Heart right ventricle (tissue), 16 donors: ENCODE results near the gene HNRNPR. TPM values are rescaled to one million over a fixed set of nuclear protein-coding genes. Genes with fewer than 3 reads are reported as not detected.

ENCODE experiments used
- ATAC-seq, 8 donors: fragments of 200-7000 bp; cut with Tn5 transposase; one replicate each; pipeline ENCODE4 v1.9.1; 2020; ENCODE audit warnings: mild to moderate bottlenecking in 8 of 8, moderate library complexity in 8 of 8, moderate number of reproducible peaks in 1 of 8
- DNase-seq, 2 donors: peaks; one replicate each; pipeline ENCODE4 v3.0.0-alpha.2; 2020
- H3K27ac ChIP-seq, 10 donors: fragments of 200-600 bp; sonication (generic) in 2 of 10; one replicate each; pipeline versions ENCODE4 v1.5.0 to v1.8.0; 2020 to 2022; ENCODE audit warnings: mild to moderate bottlenecking in 3 of 10
- H3K27me3 ChIP-seq, 7 donors: fragments of 200-600 bp; one replicate each; pipeline ENCODE4 v1.8.0; 2021 to 2022; ENCODE audit warnings: mild to moderate bottlenecking in 2 of 7
- H3K36me3 ChIP-seq, 9 donors: fragments of 200-600 bp; sonication (generic) in 1 of 9; one replicate each; pipeline versions ENCODE4 v1.5.0 to v1.8.0; 2020 to 2022; ENCODE audit warnings: mild to moderate bottlenecking in 2 of 9
- H3K4me1 ChIP-seq, 9 donors: fragments of 200-600 bp; sonication (generic) in 1 of 9; one replicate each; pipeline versions ENCODE4 v1.5.0 to v1.8.0; 2020 to 2022; ENCODE audit warnings: mild to moderate bottlenecking in 4 of 9
- H3K4me3 ChIP-seq, 10 donors: fragments of 200-600 bp; sonication (generic) in 2 of 10; one replicate each; pipeline versions ENCODE4 v1.5.0 to v1.8.0; 2020 to 2022; ENCODE audit warnings: mild to moderate bottlenecking in 7 of 10, moderate library complexity in 2 of 10
- H3K9me3 ChIP-seq, 11 donors: fragments of 200-600 bp in 10 of 11; sonication (generic) in 2 of 11; one replicate each; pipeline versions ENCODE4 v1.5.0 to v1.8.0; 2013 to 2022; ENCODE audit warnings: mild to moderate bottlenecking in 2 of 11, control low read depth in 1 of 11, moderate library complexity in 1 of 11
- WGBS, 2 donors: extraction: QIAGEN DNeasy Blood & Tissue Kit; methylation state at CpG; one replicate each; pipeline ENCODE4 v1.1.7; 2013; ENCODE audit warnings: inconsistent platforms in 1 of 2; 5-methylcytosine and 5-hydroxymethylcytosine counted together
- intact Hi-C, 10 donors: fragments of 100-400 bp; cut with DNase I; formaldehyde crosslinking; loops; one replicate each; pipeline versions ENCODE4 v1.11.1 to v1.14.2; 2022
- polyA plus RNA-seq, 2 donors: library from polyadenylated mRNA; stranded (reverse); fragments of 200-250 nt; gene quantifications; one replicate each; pipeline ENCODE4 v1.2.3, GENCODE V29; 2013
- total RNA-seq, 10 donors: library from RNA; stranded (reverse); fragmentation: NEBNext Ultra II Directional in 3 of 10; extraction: Animal tissue kit (Norgen Biotek cat#: 25700) in 3 of 10; gene quantifications; one replicate each; pipeline versions ENCODE4 v1.2.1 to v1.2.4, GENCODE V29; 2021 to 2023
- TF ChIP-seq, protein P1 (sequence below), 9 donors: fragments of 200-600 bp; sonication (generic) in 2 of 9; IDR thresholded peaks; one replicate each; pipeline versions ENCODE4 v1.5.0 to v1.8.0; 2021 to 2022; ENCODE audit warnings: antibody characterized with exemption in 9 of 9, mild to moderate bottlenecking in 5 of 9, moderate library complexity in 1 of 9
- donor health status: Arrhythmogenic right ventricular cardiomyopathy.
- donor health status: ischemic (EF 13 %, LVEDD 7.1; RV severe dilation, severe dysfunction).
- donor health status: healthy with polysubstance abuse.
- donor health status: DM: no; HTN: yes; CAD: no.
- donor health status: DM: no; HTN: no; CAD: no.
- donor health status: ischemic (EF 25% LVEDD 6.9; RV normal size, moderate dysfunction).
- donor health status: ischemic (EF 25% LVEDD 5.7; RV mildly dilated, moderate dysfunction).
- donor health status: healthy.
- donor health status: DM: yes; HTN: yes; CAD: no.
- donor health status: Ischemic cardiomyopathy.
- donor health status: ischemic (EF 35%, LVEDD 5.7; RV mildly dilated, moderate dysfunction).
- donor health status: nonischemic (EF 11% LVEDD 7.7; RV severe dilation, severe dysfunction).
- donor health status: DM: yes; HTN: yes; CAD: no.
- donor health status: PGD.
- donor health status: ischemic (EF 29% LVEDD 5.4; RV normal size, mild dysfunction).
- donor health status: nonischemic (EF 23%, LVEDD 6.1; RV moderate dilation, normal function).

Gene HNRNPR
- total and polyA plus RNA-seq, 12 donors: 44.6 to 72.7 (median 64.0) TPM

DNA sequence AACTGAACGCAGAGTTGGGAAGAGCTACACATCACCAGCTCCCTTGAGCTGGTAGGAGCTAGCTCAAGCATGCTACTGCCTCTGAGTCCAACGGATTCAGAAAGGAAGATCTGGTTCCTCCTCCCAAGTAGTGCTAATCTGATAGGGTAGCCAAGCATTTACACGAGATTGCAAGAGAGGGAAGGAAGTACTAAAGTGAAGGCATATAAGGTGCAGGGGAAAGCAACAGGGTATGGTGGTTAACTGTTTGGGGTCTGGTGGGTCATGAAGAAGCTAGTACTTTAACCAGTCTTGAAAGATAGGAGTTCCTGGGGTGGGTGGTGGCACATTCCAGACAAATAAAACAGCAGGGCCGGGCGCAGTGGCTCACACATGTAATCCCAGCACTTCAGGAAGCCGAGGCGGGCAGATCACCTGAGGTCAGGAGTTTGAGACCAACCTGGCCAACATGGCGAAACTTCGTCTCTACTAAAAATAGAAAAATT lies 45.8 kb upstream of the HNRNPR start:
- peaks cover 0 to 12% (median 0%) of the 10 kb centered on the region in 9 donors for H3K36me3 ChIP-seq
- no peaks in the 10 kb centered on the region for H3K27me3 ChIP-seq
- ATAC-seq (no peak), DNase-seq (no peak)
- H3K4me1 ChIP-seq: peaks cover 0 to 26% (median 18%) of the 10 kb centered on the region in 9 donors
- H3K4me3 ChIP-seq: no peak overlapping the region
- no peaks in the 10 kb centered on the region for H3K9me3 ChIP-seq
- no peak overlapping the region for H3K27ac ChIP-seq
- intact Hi-C loops: no loop called here
- 73 to 76% methylated on average over 9 of the region's 9 CpGs for WGBS, 2 donors
- TF ChIP-seq, protein P1, sequence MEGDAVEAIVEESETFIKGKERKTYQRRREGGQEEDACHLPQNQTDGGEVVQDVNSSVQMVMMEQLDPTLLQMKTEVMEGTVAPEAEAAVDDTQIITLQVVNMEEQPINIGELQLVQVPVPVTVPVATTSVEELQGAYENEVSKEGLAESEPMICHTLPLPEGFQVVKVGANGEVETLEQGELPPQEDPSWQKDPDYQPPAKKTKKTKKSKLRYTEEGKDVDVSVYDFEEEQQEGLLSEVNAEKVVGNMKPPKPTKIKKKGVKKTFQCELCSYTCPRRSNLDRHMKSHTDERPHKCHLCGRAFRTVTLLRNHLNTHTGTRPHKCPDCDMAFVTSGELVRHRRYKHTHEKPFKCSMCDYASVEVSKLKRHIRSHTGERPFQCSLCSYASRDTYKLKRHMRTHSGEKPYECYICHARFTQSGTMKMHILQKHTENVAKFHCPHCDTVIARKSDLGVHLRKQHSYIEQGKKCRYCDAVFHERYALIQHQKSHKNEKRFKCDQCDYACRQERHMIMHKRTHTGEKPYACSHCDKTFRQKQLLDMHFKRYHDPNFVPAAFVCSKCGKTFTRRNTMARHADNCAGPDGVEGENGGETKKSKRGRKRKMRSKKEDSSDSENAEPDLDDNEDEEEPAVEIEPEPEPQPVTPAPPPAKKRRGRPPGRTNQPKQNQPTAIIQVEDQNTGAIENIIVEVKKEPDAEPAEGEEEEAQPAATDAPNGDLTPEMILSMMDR (IDR thresholded peaks at IDR 0.05): no peak

DNA sequence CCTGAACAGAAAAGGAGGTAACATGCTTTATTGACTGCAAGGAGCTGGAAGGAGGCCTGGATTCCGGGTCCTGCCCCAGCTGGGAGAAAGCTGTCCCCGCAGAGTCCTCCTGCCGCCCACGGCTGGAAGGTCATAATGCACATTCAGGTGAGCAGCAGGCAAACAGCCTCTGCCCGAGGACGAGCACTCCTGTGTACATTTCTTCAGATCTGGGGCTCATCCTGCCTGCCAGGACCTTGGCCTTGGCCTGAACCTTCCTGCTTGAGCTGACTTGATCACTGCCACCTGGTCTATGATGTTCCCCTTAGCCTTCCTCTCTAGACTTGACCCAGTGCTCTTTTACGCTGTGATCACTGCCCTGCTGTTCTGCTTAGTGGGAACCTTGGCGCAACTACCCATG lies 43.4 kb upstream of the HNRNPR start:
- H3K36me3 ChIP-seq: peaks cover 0 to 19% (median 0%) of the 10 kb centered on the region in 9 donors
- no peak overlapping the region for H3K4me3 ChIP-seq
- peaks cover 6 to 23% (median 16%) of the 10 kb centered on the region in 9 donors for H3K4me1 ChIP-seq
- 95 to 96% methylated on average over 8 of the region's 8 CpGs for WGBS, 2 donors
- H3K9me3 ChIP-seq: no peaks in the 10 kb centered on the region
- TF ChIP-seq, protein P1 (IDR thresholded peaks at IDR 0.05): no peak
- no peak overlapping the region for H3K27ac ChIP-seq
- H3K27me3 ChIP-seq: no peaks in the 10 kb centered on the region
- DNase-seq: no peak
- intact Hi-C loops: no loop called here
- no peak for ATAC-seq

DNA sequence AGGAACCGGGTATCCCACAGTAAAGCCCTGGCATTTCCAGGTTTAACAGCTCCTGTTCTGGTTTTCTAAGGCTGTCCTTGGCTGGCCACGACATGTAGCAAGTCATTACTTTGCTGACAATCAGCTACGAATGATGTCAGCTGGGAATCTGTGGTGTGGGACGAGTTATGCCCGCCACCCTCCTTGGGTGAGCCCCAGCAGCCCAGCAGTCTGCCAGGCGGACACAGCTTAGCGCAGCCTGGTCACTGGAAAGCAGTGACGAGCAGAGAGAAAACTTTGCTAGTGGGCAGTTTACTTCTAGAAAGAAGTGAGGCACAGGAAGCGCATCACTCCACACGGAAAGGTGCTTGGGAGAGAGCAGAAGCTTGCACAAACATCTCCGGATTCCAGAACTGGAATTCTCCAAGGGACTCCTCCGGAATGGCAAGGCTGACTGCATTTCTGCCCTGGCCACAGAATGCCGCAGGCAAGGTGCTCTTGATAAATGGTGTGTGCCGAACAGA lies 41.1 kb upstream of the HNRNPR start:
- TF ChIP-seq, protein P1 (IDR thresholded peaks at IDR 0.05): no peak
- Histone ChIP-seq H3K27me3 (no peaks in the 10 kb centered on the region), H3K27ac (peak overlapping the region in 4 of 10 donors; percentile 10 to 60 (median 58)), H3K36me3 (peaks cover 0 to 32% (median 0%) of the 10 kb centered on the region in 9 donors), H3K4me1 (peaks cover 6 to 23% (median 21%) of the 10 kb centered on the region in 9 donors), H3K9me3 (no peaks in the 10 kb centered on the region), H3K4me3 (no peak overlapping the region)
- DNase-seq (no peak), ATAC-seq (no peak)
- 66% methylated on average over 14 of the region's 14 CpGs for WGBS, 2 donors
- intact Hi-C loops: no loop called here

DNA sequence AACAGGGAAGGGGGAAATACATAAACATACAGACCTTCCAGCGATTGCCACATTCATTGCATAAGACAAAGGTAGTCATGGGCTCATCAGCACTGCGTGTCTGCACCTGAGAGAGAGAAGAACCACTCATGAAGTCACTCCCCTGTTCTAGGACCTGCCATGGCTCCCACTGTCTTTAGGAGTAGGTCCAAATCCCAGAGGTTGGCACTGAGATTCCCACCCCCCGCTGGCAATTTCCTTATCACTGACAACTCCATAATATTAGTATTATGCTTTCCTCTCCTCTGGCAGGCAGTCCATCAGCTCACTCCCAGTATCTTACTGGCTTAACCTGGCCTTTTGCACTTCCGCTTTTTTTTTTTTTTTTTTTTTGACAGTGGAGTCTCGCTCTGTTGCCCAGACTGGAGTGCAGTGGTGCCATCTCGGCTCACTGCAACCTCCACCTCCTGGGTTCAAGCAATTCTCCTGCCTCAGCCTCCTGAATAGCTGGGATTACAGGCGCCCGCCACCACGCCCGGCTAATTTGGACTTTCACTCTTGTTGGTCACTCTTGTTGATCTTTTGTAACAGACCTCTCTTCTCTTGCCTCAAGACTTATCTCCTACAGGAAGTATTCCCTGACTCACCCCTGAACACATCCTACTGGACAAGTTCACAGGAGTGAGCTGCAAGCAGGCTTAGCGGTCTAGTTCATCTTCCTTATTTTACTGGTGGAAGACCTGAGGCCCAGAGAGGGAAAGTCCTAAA lies 40.4 kb upstream of the HNRNPR start:
- Histone ChIP-seq H3K27ac (peak overlapping the region in 7 of 10 donors; percentile 22 to 60 (median 34)), H3K27me3 (no peaks in the 10 kb centered on the region), H3K9me3 (no peaks in the 10 kb centered on the region), H3K4me1 (peaks cover 6 to 27% (median 21%) of the 10 kb centered on the region in 9 donors), H3K36me3 (peaks cover 0 to 32% (median 0%) of the 10 kb centered on the region in 9 donors), H3K4me3 (no peak overlapping the region)
- intact Hi-C loops: no loop called here
- TF ChIP-seq, protein P1 (IDR thresholded peaks at IDR 0.05): no peak
- WGBS, 2 donors: 71 to 74% methylated on average over 11 of the region's 11 CpGs
- DNase-seq: no peak
- peak in 2 of 8 donors; percentile 15 to 43 for ATAC-seq
